ENCODE data around the gene SOAT1.

DNA sequence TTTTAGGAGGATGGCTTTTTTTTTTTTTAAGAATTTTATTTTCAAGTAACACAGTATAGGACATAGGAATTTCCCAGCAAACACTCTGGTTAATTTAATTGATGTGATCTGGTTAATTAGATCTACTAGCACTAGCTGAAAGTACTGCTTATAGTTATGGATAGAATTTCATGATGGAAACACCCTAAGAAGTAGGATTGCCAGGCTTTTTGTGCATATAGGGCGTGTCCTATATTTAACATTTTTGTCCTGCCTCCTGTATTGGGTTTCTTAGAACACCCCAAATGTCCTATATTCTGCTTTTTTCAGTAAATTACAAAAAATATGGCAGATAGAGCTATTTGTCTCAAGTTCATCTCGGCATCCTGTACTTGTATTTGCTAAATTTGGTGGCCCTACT lies 58.6 kb downstream of the SOAT1 start:
- TF ChIP-seq, protein P1, sequence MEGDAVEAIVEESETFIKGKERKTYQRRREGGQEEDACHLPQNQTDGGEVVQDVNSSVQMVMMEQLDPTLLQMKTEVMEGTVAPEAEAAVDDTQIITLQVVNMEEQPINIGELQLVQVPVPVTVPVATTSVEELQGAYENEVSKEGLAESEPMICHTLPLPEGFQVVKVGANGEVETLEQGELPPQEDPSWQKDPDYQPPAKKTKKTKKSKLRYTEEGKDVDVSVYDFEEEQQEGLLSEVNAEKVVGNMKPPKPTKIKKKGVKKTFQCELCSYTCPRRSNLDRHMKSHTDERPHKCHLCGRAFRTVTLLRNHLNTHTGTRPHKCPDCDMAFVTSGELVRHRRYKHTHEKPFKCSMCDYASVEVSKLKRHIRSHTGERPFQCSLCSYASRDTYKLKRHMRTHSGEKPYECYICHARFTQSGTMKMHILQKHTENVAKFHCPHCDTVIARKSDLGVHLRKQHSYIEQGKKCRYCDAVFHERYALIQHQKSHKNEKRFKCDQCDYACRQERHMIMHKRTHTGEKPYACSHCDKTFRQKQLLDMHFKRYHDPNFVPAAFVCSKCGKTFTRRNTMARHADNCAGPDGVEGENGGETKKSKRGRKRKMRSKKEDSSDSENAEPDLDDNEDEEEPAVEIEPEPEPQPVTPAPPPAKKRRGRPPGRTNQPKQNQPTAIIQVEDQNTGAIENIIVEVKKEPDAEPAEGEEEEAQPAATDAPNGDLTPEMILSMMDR (IDR thresholded peaks at IDR 0.05), result no peak
- TF ChIP-seq POLR2A (IDR thresholded peaks at IDR 0.05), result no peak
